Liver (tissue), 3 donors: ENCODE data around the gene CACNA1C.

Source experiments
- FOXA2 ChIP-seq: IDR thresholded peaks from 2 replicates; pipeline ENCODE4 v1.6.1; 2016; ENCODE audit warnings: antibody characterized with exemption
- GABPA ChIP-seq, 2 donors: IDR thresholded peaks in 1 of 2; conservative IDR thresholded peaks in 1 of 2; 2 replicates each; pipeline ENCODE4 v1.6.1; 2016; ENCODE audit warnings: antibody characterized with exemption in 2 of 2, mild to moderate bottlenecking in 1 of 2, moderate library complexity in 1 of 2
- HNF4G ChIP-seq: IDR thresholded peaks from 2 replicates; pipeline ENCODE4 v1.6.1; 2016; ENCODE audit warnings: antibody characterized with exemption
- JUND ChIP-seq, 2 donors: IDR thresholded peaks; 2 replicates each; pipeline ENCODE4 v1.6.1; 2016; ENCODE audit warnings: antibody characterized with exemption in 2 of 2
- RAD21 ChIP-seq, 2 donors: IDR thresholded peaks; 2 replicates each; pipeline ENCODE4 v1.6.1; 2016; ENCODE audit warnings: antibody characterized with exemption in 2 of 2, mild to moderate bottlenecking in 2 of 2
- SP1 ChIP-seq: IDR thresholded peaks from 2 replicates; pipeline ENCODE4 v1.6.1; 2018; ENCODE audit warnings: antibody characterized with exemption, mild to moderate bottlenecking
- TAF1 ChIP-seq: conservative IDR thresholded peaks from 2 replicates; pipeline ENCODE4 v1.6.1; 2016; ENCODE audit warnings: antibody characterized with exemption, mild to moderate bottlenecking
- TF ChIP-seq, protein P1 (sequence below): fragments of 150-350 bp; IDR thresholded peaks from 2 replicates; pipeline ENCODE4 v1.5.1; 2017; ENCODE audit warnings: improper control_type of control experiment, low read depth, low read length; ENCODE audit not compliant: missing input control
- TF ChIP-seq, protein P2 (sequence below): IDR thresholded peaks from 2 replicates; pipeline ENCODE4 v1.6.1; 2016; ENCODE audit warnings: antibody characterized with exemption
- TF ChIP-seq, protein P3 (sequence below): IDR thresholded peaks from 2 replicates; pipeline ENCODE4 v1.6.1; 2016; ENCODE audit warnings: antibody characterized with exemption
- TF ChIP-seq, protein P4 (sequence below): IDR thresholded peaks from 2 replicates; pipeline ENCODE4 v1.6.1; 2016; ENCODE audit warnings: antibody characterized with exemption, mild to moderate bottlenecking
- TF ChIP-seq, protein P5 (sequence below): IDR thresholded peaks from 2 replicates; pipeline ENCODE4 v1.6.1; 2016; ENCODE audit warnings: antibody characterized with exemption
- donor health status: healthy.
- donor health status: healthy.

DNA sequence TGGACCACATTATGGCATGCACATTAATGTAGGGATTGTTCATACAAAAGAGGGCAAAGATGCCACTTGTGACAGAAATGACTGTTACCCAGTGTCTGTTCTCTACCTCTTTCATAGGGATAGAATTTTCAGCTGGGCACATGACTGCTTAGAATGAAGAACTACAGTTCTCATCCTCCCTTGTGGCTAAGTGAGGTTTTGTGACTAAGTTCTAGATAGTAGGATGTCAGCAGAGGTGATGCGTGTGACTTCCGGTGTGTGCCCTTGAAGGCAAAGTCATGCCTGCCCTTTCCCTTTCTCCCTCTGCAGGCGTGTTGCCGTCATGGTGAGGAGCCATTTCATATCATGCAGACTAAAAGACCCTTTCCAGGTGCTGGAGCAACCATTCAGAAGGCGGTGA lies 99.3 kb downstream of the CACNA1C start:
- TF ChIP-seq, protein P1, sequence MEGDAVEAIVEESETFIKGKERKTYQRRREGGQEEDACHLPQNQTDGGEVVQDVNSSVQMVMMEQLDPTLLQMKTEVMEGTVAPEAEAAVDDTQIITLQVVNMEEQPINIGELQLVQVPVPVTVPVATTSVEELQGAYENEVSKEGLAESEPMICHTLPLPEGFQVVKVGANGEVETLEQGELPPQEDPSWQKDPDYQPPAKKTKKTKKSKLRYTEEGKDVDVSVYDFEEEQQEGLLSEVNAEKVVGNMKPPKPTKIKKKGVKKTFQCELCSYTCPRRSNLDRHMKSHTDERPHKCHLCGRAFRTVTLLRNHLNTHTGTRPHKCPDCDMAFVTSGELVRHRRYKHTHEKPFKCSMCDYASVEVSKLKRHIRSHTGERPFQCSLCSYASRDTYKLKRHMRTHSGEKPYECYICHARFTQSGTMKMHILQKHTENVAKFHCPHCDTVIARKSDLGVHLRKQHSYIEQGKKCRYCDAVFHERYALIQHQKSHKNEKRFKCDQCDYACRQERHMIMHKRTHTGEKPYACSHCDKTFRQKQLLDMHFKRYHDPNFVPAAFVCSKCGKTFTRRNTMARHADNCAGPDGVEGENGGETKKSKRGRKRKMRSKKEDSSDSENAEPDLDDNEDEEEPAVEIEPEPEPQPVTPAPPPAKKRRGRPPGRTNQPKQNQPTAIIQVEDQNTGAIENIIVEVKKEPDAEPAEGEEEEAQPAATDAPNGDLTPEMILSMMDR: no peak
- TF ChIP-seq RAD21 (IDR thresholded peaks at IDR 0.05) (no peak), GABPA (IDR thresholded peaks at IDR 0.05 in 1 of 2, conservative IDR thresholded peaks at IDR 0.05 in 1 of 2) (no peak), SP1 (no peak), TAF1 (no peak), FOXA2 (no peak), HNF4G (no peak), JUND (IDR thresholded peaks at IDR 0.05) (no peak)
- TF ChIP-seq, protein P2, sequence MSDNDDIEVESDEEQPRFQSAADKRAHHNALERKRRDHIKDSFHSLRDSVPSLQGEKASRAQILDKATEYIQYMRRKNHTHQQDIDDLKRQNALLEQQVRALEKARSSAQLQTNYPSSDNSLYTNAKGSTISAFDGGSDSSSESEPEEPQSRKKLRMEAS: no peak
- TF ChIP-seq, protein P3, sequence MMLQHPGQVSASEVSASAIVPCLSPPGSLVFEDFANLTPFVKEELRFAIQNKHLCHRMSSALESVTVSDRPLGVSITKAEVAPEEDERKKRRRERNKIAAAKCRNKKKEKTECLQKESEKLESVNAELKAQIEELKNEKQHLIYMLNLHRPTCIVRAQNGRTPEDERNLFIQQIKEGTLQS: no peak
- TF ChIP-seq, protein P4, sequence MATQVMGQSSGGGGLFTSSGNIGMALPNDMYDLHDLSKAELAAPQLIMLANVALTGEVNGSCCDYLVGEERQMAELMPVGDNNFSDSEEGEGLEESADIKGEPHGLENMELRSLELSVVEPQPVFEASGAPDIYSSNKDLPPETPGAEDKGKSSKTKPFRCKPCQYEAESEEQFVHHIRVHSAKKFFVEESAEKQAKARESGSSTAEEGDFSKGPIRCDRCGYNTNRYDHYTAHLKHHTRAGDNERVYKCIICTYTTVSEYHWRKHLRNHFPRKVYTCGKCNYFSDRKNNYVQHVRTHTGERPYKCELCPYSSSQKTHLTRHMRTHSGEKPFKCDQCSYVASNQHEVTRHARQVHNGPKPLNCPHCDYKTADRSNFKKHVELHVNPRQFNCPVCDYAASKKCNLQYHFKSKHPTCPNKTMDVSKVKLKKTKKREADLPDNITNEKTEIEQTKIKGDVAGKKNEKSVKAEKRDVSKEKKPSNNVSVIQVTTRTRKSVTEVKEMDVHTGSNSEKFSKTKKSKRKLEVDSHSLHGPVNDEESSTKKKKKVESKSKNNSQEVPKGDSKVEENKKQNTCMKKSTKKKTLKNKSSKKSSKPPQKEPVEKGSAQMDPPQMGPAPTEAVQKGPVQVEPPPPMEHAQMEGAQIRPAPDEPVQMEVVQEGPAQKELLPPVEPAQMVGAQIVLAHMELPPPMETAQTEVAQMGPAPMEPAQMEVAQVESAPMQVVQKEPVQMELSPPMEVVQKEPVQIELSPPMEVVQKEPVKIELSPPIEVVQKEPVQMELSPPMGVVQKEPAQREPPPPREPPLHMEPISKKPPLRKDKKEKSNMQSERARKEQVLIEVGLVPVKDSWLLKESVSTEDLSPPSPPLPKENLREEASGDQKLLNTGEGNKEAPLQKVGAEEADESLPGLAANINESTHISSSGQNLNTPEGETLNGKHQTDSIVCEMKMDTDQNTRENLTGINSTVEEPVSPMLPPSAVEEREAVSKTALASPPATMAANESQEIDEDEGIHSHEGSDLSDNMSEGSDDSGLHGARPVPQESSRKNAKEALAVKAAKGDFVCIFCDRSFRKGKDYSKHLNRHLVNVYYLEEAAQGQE: no peak
- TF ChIP-seq, protein P5, sequence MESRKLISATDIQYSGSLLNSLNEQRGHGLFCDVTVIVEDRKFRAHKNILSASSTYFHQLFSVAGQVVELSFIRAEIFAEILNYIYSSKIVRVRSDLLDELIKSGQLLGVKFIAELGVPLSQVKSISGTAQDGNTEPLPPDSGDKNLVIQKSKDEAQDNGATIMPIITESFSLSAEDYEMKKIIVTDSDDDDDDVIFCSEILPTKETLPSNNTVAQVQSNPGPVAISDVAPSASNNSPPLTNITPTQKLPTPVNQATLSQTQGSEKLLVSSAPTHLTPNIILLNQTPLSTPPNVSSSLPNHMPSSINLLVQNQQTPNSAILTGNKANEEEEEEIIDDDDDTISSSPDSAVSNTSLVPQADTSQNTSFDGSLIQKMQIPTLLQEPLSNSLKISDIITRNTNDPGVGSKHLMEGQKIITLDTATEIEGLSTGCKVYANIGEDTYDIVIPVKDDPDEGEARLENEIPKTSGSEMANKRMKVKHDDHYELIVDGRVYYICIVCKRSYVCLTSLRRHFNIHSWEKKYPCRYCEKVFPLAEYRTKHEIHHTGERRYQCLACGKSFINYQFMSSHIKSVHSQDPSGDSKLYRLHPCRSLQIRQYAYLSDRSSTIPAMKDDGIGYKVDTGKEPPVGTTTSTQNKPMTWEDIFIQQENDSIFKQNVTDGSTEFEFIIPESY: no peak
